ENCODE data around the gene HDDC3. TPM values are rescaled to one million over a fixed set of nuclear protein-coding genes. Genes with fewer than 3 reads are reported as not detected.
A peak's percentile ranks its signal among the peaks of the same experiment; 100 is the strongest.

Gene HDDC3
- total and polyA plus RNA-seq, 9 of the 15 experiments (the other 6 are each of a cell fraction or from before 2014, with no cell fraction given): 14.9 to 55.8 (median 36.9) TPM

GRCh38 chr15:90889313-90889730 lies 43.0 kb downstream of the HDDC3 start (continued):
- TF ChIP-seq, protein P1, sequence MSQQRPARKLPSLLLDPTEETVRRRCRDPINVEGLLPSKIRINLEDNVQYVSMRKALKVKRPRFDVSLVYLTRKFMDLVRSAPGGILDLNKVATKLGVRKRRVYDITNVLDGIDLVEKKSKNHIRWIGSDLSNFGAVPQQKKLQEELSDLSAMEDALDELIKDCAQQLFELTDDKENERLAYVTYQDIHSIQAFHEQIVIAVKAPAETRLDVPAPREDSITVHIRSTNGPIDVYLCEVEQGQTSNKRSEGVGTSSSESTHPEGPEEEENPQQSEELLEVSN (IDR thresholded peaks at IDR 0.05; ENCODE audit: borderline replicate concordance in 1 of 2, extremely low read depth in 1 of 2, insufficient read depth in 1 of 2, insufficient read length in 1 of 2, low read depth in 1 of 2, low read length in 1 of 2, poor library complexity in 1 of 2, severe bottlenecking in 1 of 2): peak in 1 of 2 experiments; percentile 20
- TF ChIP-seq, protein P2, sequence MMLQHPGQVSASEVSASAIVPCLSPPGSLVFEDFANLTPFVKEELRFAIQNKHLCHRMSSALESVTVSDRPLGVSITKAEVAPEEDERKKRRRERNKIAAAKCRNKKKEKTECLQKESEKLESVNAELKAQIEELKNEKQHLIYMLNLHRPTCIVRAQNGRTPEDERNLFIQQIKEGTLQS (IDR thresholded peaks at IDR 0.05): peak; percentile 38; the same call in 1 of the 2 replicates
- TF ChIP-seq, protein P2 (CRISPR knock-in tag; conservative IDR thresholded peaks at IDR 0.05): no peak
- TF ChIP-seq EHMT2 (IDR thresholded peaks at IDR 0.05): no peak
- TF ChIP-seq, protein P3, sequence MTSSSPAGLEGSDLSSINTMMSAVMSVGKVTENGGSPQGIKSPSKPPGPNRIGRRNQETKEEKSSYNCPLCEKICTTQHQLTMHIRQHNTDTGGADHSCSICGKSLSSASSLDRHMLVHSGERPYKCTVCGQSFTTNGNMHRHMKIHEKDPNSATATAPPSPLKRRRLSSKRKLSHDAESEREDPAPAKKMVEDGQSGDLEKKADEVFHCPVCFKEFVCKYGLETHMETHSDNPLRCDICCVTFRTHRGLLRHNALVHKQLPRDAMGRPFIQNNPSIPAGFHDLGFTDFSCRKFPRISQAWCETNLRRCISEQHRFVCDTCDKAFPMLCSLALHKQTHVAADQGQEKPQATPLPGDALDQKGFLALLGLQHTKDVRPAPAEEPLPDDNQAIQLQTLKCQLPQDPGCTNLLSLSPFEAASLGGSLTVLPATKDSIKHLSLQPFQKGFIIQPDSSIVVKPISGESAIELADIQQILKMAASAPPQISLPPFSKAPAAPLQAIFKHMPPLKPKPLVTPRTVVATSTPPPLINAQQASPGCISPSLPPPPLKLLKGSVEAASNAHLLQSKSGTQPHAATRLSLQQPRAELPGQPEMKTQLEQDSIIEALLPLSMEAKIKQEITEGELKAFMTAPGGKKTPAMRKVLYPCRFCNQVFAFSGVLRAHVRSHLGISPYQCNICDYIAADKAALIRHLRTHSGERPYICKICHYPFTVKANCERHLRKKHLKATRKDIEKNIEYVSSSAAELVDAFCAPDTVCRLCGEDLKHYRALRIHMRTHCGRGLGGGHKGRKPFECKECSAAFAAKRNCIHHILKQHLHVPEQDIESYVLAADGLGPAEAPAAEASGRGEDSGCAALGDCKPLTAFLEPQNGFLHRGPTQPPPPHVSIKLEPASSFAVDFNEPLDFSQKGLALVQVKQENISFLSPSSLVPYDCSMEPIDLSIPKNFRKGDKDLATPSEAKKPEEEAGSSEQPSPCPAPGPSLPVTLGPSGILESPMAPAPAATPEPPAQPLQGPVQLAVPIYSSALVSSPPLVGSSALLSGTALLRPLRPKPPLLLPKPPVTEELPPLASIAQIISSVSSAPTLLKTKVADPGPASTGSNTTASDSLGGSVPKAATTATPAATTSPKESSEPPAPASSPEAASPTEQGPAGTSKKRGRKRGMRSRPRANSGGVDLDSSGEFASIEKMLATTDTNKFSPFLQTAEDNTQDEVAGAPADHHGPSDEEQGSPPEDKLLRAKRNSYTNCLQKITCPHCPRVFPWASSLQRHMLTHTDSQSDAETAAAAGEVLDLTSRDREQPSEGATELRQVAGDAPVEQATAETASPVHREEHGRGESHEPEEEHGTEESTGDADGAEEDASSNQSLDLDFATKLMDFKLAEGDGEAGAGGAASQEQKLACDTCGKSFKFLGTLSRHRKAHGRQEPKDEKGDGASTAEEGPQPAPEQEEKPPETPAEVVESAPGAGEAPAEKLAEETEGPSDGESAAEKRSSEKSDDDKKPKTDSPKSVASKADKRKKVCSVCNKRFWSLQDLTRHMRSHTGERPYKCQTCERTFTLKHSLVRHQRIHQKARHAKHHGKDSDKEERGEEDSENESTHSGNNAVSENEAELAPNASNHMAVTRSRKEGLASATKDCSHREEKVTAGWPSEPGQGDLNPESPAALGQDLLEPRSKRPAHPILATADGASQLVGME (CRISPR knock-in tag; IDR thresholded peaks at IDR 0.05): no peak
- no peak for TF ChIP-seq GATAD2B (IDR thresholded peaks at IDR 0.05; ENCODE audit: borderline replicate concordance)
- TF ChIP-seq CBFA2T3 (IDR thresholded peaks at IDR 0.05): 0 out of 2 replicates have a peak, but pooled peaks have one; percentile 16
